Activated CD4-positive, alpha-beta memory T cell treated with anti-CD3 and anti-CD28 coated beads for 36 hours (primary cell): ENCODE data around the gene IFNA6. TPM values are rescaled to one million over a fixed set of nuclear protein-coding genes. Genes with fewer than 3 reads are reported as not detected.
A peak's percentile ranks its signal among the peaks of the same experiment; 100 is the strongest.

Experiments used
- CTCF ChIA-PET: fragments of 350-600 bp; sonication (Branson Sonifier 250); formaldehyde crosslinking; loops from one replicate; lab custom pipeline; 2021; ENCODE audit warnings: antibody characterized with exemption, inconsistent platforms; lab: Charles Lee
- POLR2A ChIA-PET: fragments of 350-600 bp; sonication (Branson Sonifier 250); formaldehyde crosslinking; loops from one replicate; lab custom pipeline; 2021; ENCODE audit warnings: antibody characterized with exemption; lab: Charles Lee
- DNase-seq: peaks from one replicate; pipeline ENCODE4 v3.0.0-alpha.2; 2020
- H3K27ac Mint-ChIP-seq: one replicate; pipeline ENCODE4 v1.8.0; 2021; ENCODE audit warnings: mixed read lengths
- H3K27me3 Mint-ChIP-seq: one replicate; pipeline ENCODE4 v1.8.0; 2021; ENCODE audit warnings: mixed read lengths
- H3K36me3 Mint-ChIP-seq: one replicate; pipeline ENCODE4 v1.8.0; 2021; ENCODE audit warnings: mixed read lengths
- H3K4me1 Mint-ChIP-seq: one replicate; pipeline ENCODE4 v1.8.0; 2021; ENCODE audit warnings: low read depth, mixed read lengths
- H3K4me3 Mint-ChIP-seq: one replicate; pipeline ENCODE4 v1.8.0; 2021; ENCODE audit warnings: mild to moderate bottlenecking, mixed read lengths
- H3K9me3 Mint-ChIP-seq: one replicate; pipeline ENCODE4 v1.8.0; 2021; ENCODE audit warnings: mixed read lengths
- intact Hi-C: fragments of 100-400 bp; cut with micrococcal nuclease; formaldehyde crosslinking; loops from one replicate; pipeline ENCODE4 v1.15.1; 2023
- total RNA-seq, 2 experiments: library from RNA; stranded (reverse); gene quantifications; one replicate each; pipeline ENCODE4 v1.2.3, GENCODE V29; 2021

IFNA6 gene
- total RNA-seq, 2 experiments from 2014 or later: not detected

- Mint-ChIP-seq H3K27me3 (no peaks in the 10 kb centered on the region), H3K4me1 (peaks cover 22% of the 10 kb centered on the region), H3K9me3 (no peaks in the 10 kb centered on the region), H3K36me3 (peaks cover 19% of the 10 kb centered on the region), H3K4me3 (no peak overlapping the region), H3K27ac (no peak overlapping the region)
- POLR2A ChIA-PET: interaction anchor here (1.0 kb wide), 1 partner anchor 11 kb away, joined by 3 read pairs; the partner anchor contains the start of gene KLHL9
- no peak for DNase-seq
- intact Hi-C loops: no loop called here
- CTCF ChIA-PET: interaction anchor here (0.9 to 3.5 kb wide), 8 partner anchors 11 to 141 kb away, joined by 3 to 24 read pairs (median 4); partner anchors contain the start of gene KLHL9
Observed at GRCh38 chr9:21324047-21324446, 26.6 kb downstream of the IFNA6 start.

DNA sequence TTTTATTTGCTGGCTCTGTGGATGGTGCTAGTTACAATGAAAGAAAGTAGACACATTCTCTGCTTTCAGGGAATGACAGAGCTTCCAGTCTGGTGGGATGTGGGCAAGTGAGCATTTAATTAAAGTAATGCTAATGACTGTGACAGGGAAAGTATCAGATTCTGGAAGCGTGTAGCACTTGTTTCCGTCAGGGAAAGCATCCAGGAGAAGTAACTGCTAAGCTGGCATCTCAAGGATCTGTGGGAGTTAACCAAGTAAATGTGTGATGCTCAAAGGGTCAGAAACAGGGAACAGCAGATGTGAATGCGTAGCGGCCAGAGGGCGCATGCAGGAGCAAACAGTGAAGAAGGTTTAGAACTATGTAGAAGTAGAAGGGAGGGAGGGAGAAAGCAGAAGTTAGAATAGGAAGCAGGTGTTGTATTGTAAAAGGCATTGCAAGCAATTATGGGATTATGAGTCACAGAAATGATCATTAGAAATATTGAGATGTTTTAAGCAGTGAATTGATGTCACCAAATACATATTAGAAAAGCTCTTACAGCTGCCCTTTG lies 27.7 kb downstream of the IFNA6 start:
- intact Hi-C loops: no loop called here
- POLR2A ChIA-PET: no interaction called here
- peaks cover 19% of the 10 kb centered on the region for H3K36me3 Mint-ChIP-seq

DNA sequence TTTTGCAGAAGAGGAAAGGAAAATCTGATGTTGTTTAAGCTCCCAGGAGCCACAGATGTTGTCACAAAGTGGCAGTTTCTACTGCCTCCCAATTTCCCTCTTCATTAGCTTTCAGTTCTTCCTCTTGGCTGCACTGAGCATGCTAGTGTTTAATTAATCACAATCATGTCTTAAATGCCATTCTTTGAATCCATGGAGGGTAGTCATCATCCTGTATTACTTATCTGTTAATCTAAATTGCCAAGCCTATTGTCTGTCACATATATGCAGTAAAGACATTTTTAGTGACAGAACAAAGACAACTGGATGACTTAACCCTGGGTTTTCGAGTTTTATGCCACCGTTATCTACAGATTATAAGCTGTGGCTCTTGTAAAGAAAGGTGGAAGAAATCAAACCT lies 30.2 kb downstream of the IFNA6 start:
- Mint-ChIP-seq H3K27ac (no peak overlapping the region), H3K36me3 (peaks cover 19% of the 10 kb centered on the region), H3K4me1 (peaks cover 4% of the 10 kb centered on the region), H3K4me3 (no peak overlapping the region), H3K9me3 (no peaks in the 10 kb centered on the region), H3K27me3 (no peaks in the 10 kb centered on the region)
- intact Hi-C loops: no loop called here
- ChIA-PET POLR2A (no interaction called here), CTCF (interaction anchor here (1.0 to 1.9 kb wide), 3 partner anchors 76 to 388 kb away, joined by 3 to 12 read pairs (median 4); no protein-coding TSS in a partner anchor)
- DNase-seq: no peak

More for the DNA sequence above, 27.7 kb downstream of the IFNA6 start:
- CTCF ChIA-PET: interaction anchor here (1.2 to 3.5 kb wide), 9 partner anchors 12 to 144 kb away, joined by 3 to 24 read pairs (median 5); partner anchors contain the start of gene KLHL9
- DNase-seq: no peak
- Mint-ChIP-seq H3K4me1 (peaks cover 17% of the 10 kb centered on the region), H3K27me3 (no peaks in the 10 kb centered on the region), H3K9me3 (no peaks in the 10 kb centered on the region), H3K4me3 (no peak overlapping the region), H3K27ac (no peak overlapping the region)

GRCh38 chr9:21317956-21318923 lies 32.4 kb downstream of the IFNA6 start:
- Mint-ChIP-seq H3K9me3 (no peaks in the 10 kb centered on the region), H3K27me3 (no peaks in the 10 kb centered on the region), H3K4me1 (peaks cover 1% of the 10 kb centered on the region), H3K36me3 (peaks cover 11% of the 10 kb centered on the region), H3K4me3 (no peak overlapping the region), H3K27ac (no peak overlapping the region)
- POLR2A ChIA-PET: no interaction called here
- intact Hi-C loops: loop anchor here (1.0 to 2.0 kb wide), 2 partner anchors 137 to 471 kb away; no protein-coding TSS in a partner anchor
- CTCF ChIA-PET: interaction anchor here (0.5 to 2.7 kb wide), 18 partner anchors 8 to 926 kb away, joined by 3 to 14 read pairs (median 4); no protein-coding TSS in a partner anchor
- peak; percentile 48 for DNase-seq

- POLR2A ChIA-PET: no interaction called here
- intact Hi-C loops: no loop called here
- peaks cover 1% of the 10 kb centered on the region for H3K4me1 Mint-ChIP-seq
- peaks cover 3% of the 10 kb centered on the region for H3K36me3 Mint-ChIP-seq
- CTCF ChIA-PET: interaction anchor here (1.3 to 2.7 kb wide), 4 partner anchors 79 to 139 kb away, joined by 3 to 11 read pairs (median 8); no protein-coding TSS in a partner anchor
- H3K27me3 Mint-ChIP-seq: no peaks in the 10 kb centered on the region
- H3K9me3 Mint-ChIP-seq: no peaks in the 10 kb centered on the region
- no peak overlapping the region for H3K27ac Mint-ChIP-seq
- no peak overlapping the region for H3K4me3 Mint-ChIP-seq
- DNase-seq: no peak
Observed at GRCh38 chr9:21316860-21317259, 33.8 kb downstream of the IFNA6 start.

DNA sequence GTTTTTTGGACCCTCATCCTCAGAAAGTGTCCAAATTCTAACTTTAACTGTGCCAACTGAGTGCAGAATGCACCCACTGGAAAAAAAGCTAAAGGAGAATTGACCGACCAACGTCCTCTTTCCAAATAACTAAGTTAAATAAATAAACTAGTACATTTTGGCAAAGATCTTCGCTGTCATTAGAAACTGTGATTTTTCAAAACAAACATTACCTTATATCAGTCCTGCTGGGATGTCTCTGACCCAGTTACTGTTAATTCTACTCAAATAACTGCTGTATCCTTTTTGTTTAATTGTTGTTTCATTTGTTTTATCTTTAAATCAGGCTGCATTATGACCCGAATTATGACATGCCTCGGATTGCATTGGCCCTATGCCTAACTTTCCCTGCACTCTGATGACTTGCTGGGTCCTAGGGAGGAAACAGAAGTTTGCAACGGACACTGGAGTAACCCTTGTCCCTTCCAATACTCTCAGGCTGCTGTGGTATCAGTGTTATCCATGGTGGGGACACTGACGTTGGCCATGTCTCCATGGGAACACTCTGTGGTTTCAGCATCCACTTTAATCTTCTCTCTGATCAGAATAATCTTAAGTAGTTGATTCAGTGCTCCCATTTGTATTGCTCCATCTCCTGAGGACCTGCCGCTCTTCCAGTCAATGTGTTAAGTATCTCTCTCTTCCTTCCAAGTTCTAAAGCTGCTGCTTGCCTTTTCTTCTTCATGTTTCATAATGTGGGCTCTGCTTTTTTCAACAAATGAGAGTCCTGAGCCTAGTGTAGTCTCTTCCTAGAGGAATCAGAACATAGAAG lies 34.5 kb downstream of the IFNA6 start:
- H3K27ac Mint-ChIP-seq: no peak overlapping the region
- CTCF ChIA-PET: interaction anchor here (1.3 to 2.7 kb wide), 3 partner anchors 80 to 139 kb away, joined by 3 to 11 read pairs (median 7); no protein-coding TSS in a partner anchor
- peaks cover 3% of the 10 kb centered on the region for H3K36me3 Mint-ChIP-seq

GRCh38 chr9:21314152-21314551 lies 36.5 kb downstream of the IFNA6 start:
- Mint-ChIP-seq H3K4me3 (no peak overlapping the region), H3K27ac (no peak overlapping the region), H3K9me3 (no peaks in the 10 kb centered on the region), H3K36me3 (no peaks in the 10 kb centered on the region), H3K4me1 (peaks cover 1% of the 10 kb centered on the region), H3K27me3 (no peaks in the 10 kb centered on the region)
- intact Hi-C loops: no loop called here
- ChIA-PET CTCF (interaction anchor here (1.4 to 1.5 kb wide), 2 partner anchors 12 to 120 kb away, joined by 6 read pairs; no protein-coding TSS in a partner anchor), POLR2A (no interaction called here)
- no peak for DNase-seq

More for the DNA sequence above, 34.5 kb downstream of the IFNA6 start:
- no peak for DNase-seq
- no peaks in the 10 kb centered on the region for H3K9me3 Mint-ChIP-seq
- no peak overlapping the region for H3K4me3 Mint-ChIP-seq
- no peaks in the 10 kb centered on the region for H3K27me3 Mint-ChIP-seq
- peaks cover 1% of the 10 kb centered on the region for H3K4me1 Mint-ChIP-seq
- intact Hi-C loops: no loop called here
- POLR2A ChIA-PET: no interaction called here

GRCh38 chr9:21311889-21312288 lies 38.8 kb downstream of the IFNA6 start:
- no peak for DNase-seq
- Mint-ChIP-seq H3K27ac (no peak overlapping the region), H3K36me3 (no peaks in the 10 kb centered on the region), H3K9me3 (no peaks in the 10 kb centered on the region), H3K4me3 (no peak overlapping the region), H3K4me1 (no peaks in the 10 kb centered on the region), H3K27me3 (peaks cover 8% of the 10 kb centered on the region)
- ChIA-PET POLR2A (no interaction called here), CTCF (interaction anchor here (1.0 kb wide), 1 partner anchor 144 kb away, joined by 3 read pairs; no protein-coding TSS in a partner anchor)
- intact Hi-C loops: no loop called here

DNA sequence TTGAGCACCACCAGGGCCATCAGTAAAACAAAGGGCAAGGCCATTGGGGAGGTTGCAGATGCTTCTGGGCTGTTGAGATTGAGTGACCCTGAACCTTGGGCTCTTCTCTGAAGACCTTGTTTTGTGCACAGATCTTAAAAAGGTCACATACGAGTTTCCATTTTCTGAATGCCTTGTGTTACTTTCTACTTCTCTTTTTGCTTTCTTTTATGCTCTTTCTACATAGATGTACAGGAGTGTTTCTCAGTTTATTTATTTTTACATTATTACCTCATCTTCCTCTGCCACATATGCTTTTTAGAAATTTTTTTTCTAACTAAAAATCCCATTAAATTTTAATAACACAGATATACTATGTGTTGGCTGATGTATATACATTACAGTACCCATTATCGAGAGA lies 45.5 kb downstream of the IFNA6 start, which contains the start of gene IFNA5:
TSS of gene IFNA5 (minus strand) at position 101 of the 400 bp plus-strand sequence. CDS start at position 44, 57 bp downstream.
- DNase-seq: no peak
- no peaks in the 10 kb centered on the region for H3K36me3 Mint-ChIP-seq
- ChIA-PET POLR2A (no interaction called here), CTCF (no interaction called here)
- H3K27me3 Mint-ChIP-seq: peaks cover 36% of the 10 kb centered on the region
- no peaks in the 10 kb centered on the region for H3K9me3 Mint-ChIP-seq
- H3K4me3 Mint-ChIP-seq: no peak within 1 kb of the TSS
- intact Hi-C loops: no loop called here
- no peaks in the 10 kb centered on the region for H3K4me1 Mint-ChIP-seq
- H3K27ac Mint-ChIP-seq: no peak within 1 kb of the TSS
